Measurements from ENCODE around the gene FAM53C. TPM values are rescaled to one million over a fixed set of nuclear protein-coding genes. Genes with fewer than 3 reads are reported as not detected.
"Not testable (repeated sequence)": the region's sequence is repeated elsewhere in the genome, so short reads cannot be mapped to it uniquely, and the experiment has no call there.

Gene FAM53C
- total and polyA plus RNA-seq, 8 donors = 23.9 to 43.4 (median 41.4) TPM

DNA sequence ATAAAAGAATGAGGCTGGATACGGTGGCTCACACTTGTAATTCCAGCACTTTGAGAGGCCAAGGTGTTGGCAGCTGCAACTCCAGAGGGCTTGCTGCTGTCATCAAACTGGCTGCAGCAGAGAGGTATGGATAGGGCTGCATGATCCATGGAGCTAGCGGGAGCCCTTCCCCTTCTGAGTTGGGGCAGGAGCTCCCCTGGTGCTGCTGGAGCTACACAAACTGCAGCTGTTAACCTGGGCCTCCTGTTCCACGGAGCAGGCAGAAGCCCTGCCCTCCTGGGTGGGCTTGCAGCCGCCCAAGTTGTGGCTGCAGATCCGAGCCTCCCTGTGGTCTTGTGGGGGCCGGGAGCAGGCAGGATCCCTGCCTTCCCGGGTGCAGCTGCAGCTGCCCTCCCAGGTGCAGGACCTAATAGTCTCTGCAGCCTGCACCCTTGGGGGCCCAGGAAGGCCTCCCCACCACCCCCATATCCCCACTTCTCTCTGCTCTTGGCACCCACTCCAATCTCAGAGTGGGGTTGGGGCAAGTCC, 22.3 kb upstream of the FAM53C start:
- ATAC-seq (no peak), DNase-seq (no peak)
- TF ChIP-seq CTCF (IDR thresholded peaks at IDR 0.05) = no peak
- no peaks in the 10 kb centered on the region for H3K27me3 ChIP-seq
- no peaks in the 10 kb centered on the region for H3K4me1 ChIP-seq
- peaks cover 0 to 10% of the 10 kb centered on the region in 2 donors for H3K36me3 ChIP-seq
- no peaks in the 10 kb centered on the region for H3K9me3 ChIP-seq
- intact Hi-C loops (cut with DNase I) = no loop called here
- H3K4me3 ChIP-seq = no peak overlapping the region
- no peak overlapping the region for H3K27ac ChIP-seq

GRCh38 chr5:138316355-138316754, 21.7 kb upstream of the FAM53C start:
- intact Hi-C loops (cut with DNase I) = no loop called here
- ATAC-seq = no peak
- TF ChIP-seq CTCF (IDR thresholded peaks at IDR 0.05) = no peak
- Histone ChIP-seq H3K4me1 (no peaks in the 10 kb centered on the region), H3K27me3 (no peaks in the 10 kb centered on the region), H3K27ac (no peak overlapping the region), H3K36me3 (peaks cover 0 to 10% of the 10 kb centered on the region in 2 donors), H3K9me3 (no peaks in the 10 kb centered on the region), H3K4me3 (no peak overlapping the region)
- no peak for DNase-seq

DNA sequence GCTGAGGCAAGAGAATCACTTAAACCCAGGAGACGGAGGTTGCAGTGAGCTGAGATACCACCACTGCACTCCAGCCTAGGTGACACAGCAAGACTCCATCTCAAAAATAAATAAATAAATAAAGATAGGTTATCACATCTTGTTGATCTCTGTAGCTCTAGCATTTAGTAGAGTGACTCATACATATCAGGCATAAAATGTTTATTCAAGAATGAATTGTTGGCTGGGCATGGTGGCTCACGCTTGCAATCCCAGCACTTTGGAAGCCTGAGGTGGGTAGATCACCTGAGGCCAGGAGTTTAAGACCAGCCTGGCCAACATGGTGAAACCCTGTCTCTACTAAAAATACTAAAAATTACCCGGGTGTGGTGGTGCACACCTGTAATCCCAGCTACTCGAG, 19.9 kb upstream of the FAM53C start:
- H3K4me1 ChIP-seq; ATAC-seq; H3K4me3 ChIP-seq; H3K27ac ChIP-seq; H3K9me3 ChIP-seq; intact Hi-C loops (cut with DNase I); H3K27me3 ChIP-seq; DNase-seq: not testable (repeated sequence)
- peaks cover 0 to 10% of the 10 kb centered on the region in 2 donors for H3K36me3 ChIP-seq

DNA sequence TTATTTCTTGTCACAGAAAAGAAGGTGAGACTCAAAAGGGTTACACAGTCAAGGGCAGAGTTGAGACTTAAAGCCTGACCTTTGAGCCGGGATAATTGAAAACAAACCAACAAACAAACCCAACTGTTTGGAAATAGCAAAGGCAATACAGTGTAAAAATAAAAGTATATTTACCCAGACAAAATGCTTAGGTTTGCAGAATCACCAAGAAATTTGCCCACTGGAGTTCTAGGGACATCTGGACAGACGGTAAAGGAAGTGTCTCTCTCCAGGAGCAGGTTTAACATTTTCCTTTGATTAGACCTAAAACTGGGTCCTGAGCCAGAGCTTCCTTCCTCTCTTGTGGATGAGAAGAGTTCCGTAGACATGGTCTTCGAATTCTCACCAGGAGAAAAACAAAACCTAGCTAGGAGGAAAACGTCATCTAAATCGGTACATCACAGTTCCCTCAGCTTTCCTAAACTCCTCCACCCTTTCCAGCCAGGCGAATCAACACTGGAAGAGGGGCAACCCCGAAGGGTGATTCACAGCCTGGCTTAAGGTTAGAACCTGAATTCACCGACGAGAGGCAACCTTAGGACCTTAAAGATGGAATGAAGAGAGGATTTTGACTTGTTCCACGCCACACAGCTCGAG, 7.1 kb upstream of the FAM53C start:
- Histone ChIP-seq H3K36me3 (no peaks in the 10 kb centered on the region), H3K9me3 (no peaks in the 10 kb centered on the region), H3K27ac (no peak overlapping the region), H3K27me3 (no peaks in the 10 kb centered on the region), H3K4me1 (peaks cover 5 to 17% of the 10 kb centered on the region in 2 donors), H3K4me3 (peak overlapping the region; percentile 42 to 49)
- no peak for ATAC-seq
- DNase-seq = no peak
- no peak for TF ChIP-seq CTCF (IDR thresholded peaks at IDR 0.05)
- intact Hi-C loops (cut with DNase I) = no loop called here

- peaks cover 5 to 17% of the 10 kb centered on the region in 2 donors for H3K4me1 ChIP-seq
- intact Hi-C loops (cut with DNase I) = no loop called here
- no peaks in the 10 kb centered on the region for H3K27me3 ChIP-seq
- no peaks in the 10 kb centered on the region for H3K36me3 ChIP-seq
- no peak within 1 kb of the TSS for H3K27ac ChIP-seq
- peak; percentile 100 for ATAC-seq
- no peaks in the 10 kb centered on the region for H3K9me3 ChIP-seq
- TF ChIP-seq CTCF (IDR thresholded peaks at IDR 0.05) = no peak
- peak within 1 kb of the TSS; percentile 42 to 49 for H3K4me3 ChIP-seq
- peak; percentile 95 to 99 (median 98) for DNase-seq
These were observed 6.4 kb upstream of the FAM53C start, which contains the start of gene CDC25C for GRCh38 chr5:138331449-138332368. Gene CDC25C, minus strand, starts transcription at chr5:138331804. Its CDS starts 624 bp downstream, at chr5:138331180.
